HG03432 (cell line): ENCODE data around the gene CRAMP1.
"Not testable (repeated sequence)": the region's sequence is repeated elsewhere in the genome, so short reads cannot be mapped to it uniquely, and the experiment has no call there.

Source experiments
- ATAC-seq: cut with Tn5 transposase; IDR thresholded peaks from one replicate; pipeline ENCODE4 v1.9.1; 2021; ENCODE audit warnings: mild to moderate bottlenecking, moderate library complexity; ENCODE audit not compliant: unreplicated experiment

Gene CRAMP1

GRCh38 chr16:1707193-1707790 is 95.1 kb downstream of the CRAMP1 start:
- ATAC-seq, result no peak

GRCh38 chr16:1708083-1708767 is 96.1 kb downstream of the CRAMP1 start:
- no peak for ATAC-seq

- ATAC-seq, result no peak
These were observed 96.6 kb downstream of the CRAMP1 start for GRCh38 chr16:1708768-1709180.

GRCh38 chr16:1709356-1709755 is 97.2 kb downstream of the CRAMP1 start:
- ATAC-seq, result no peak

GRCh38 chr16:1710811-1711507 is 98.8 kb downstream of the CRAMP1 start:
- no peak for ATAC-seq

GRCh38 chr16:1712791-1713261 is 100.7 kb downstream of the CRAMP1 start:
- ATAC-seq, result no peak

- no peak for ATAC-seq
These were observed 101.2 kb downstream of the CRAMP1 start for GRCh38 chr16:1713331-1713730.

GRCh38 chr16:1713933-1714332 is 101.8 kb downstream of the CRAMP1 start:
- ATAC-seq, result peak; percentile 54

- no peak for ATAC-seq
These were observed 103.1 kb downstream of the CRAMP1 start for GRCh38 chr16:1715220-1715619.

GRCh38 chr16:1718236-1718635 is 106.1 kb downstream of the CRAMP1 start:
- ATAC-seq, result not testable (repeated sequence)

GRCh38 chr16:1719559-1720229 is 107.5 kb downstream of the CRAMP1 start:
- not testable (repeated sequence) for ATAC-seq

GRCh38 chr16:1721372-1721771 is 109.2 kb downstream of the CRAMP1 start:
- ATAC-seq, result no peak

- no peak for ATAC-seq
These were observed 111.4 kb downstream of the CRAMP1 start for GRCh38 chr16:1723450-1724147.

GRCh38 chr16:1724491-1724890 is 112.3 kb downstream of the CRAMP1 start:
- no peak for ATAC-seq

- no peak for ATAC-seq
These were observed 114.7 kb downstream of the CRAMP1 start for GRCh38 chr16:1726661-1727502.
